Hepatocyte (in vitro differentiated cells): Measurements from ENCODE around the gene MAST4. TPM values are rescaled to one million over a fixed set of nuclear protein-coding genes. Genes with fewer than 3 reads are reported as not detected.
A peak's percentile ranks its signal among the peaks of the same experiment; 100 is the strongest.

ENCODE experiments used
- DNase-seq: peaks from one replicate; pipeline ENCODE4 v3.0.0-alpha.2; 2016; ENCODE audit warnings: low spot score
- H2AFZ ChIP-seq: fragments of 200-600 bp; sonication (generic); 2 replicates; pipeline ENCODE4 v1.6.0; 2016; ENCODE audit warnings: antibody characterized with exemption, mild to moderate bottlenecking
- H3K27ac ChIP-seq: fragments of 200-600 bp; sonication (generic); 2 replicates; pipeline ENCODE4 v1.5.1; 2016; ENCODE audit warnings: mild to moderate bottlenecking
- H3K27me3 ChIP-seq: fragments of 200-600 bp; sonication (generic); 2 replicates; pipeline ENCODE4 v1.6.1; 2016
- H3K36me3 ChIP-seq: fragments of 200-600 bp; sonication (generic); replicated peaks from 2 replicates; pipeline ENCODE4 v1.5.1; 2016; ENCODE audit warnings: low read depth; ENCODE audit not compliant: insufficient read depth
- H3K4me1 ChIP-seq: fragments of 200-600 bp; sonication (generic); 2 replicates; pipeline ENCODE4 v1.5.1; 2016; ENCODE audit warnings: mild to moderate bottlenecking, moderate library complexity; ENCODE audit not compliant: insufficient read depth
- H3K4me2 ChIP-seq: fragments of 200-600 bp; sonication (generic); 2 replicates; pipeline ENCODE4 v1.6.0; 2016
- H3K4me3 ChIP-seq: fragments of 200-600 bp; sonication (generic); 2 replicates; pipeline ENCODE4 v1.5.1; 2016; ENCODE audit warnings: mild to moderate bottlenecking
- H3K79me2 ChIP-seq: fragments of 200-600 bp; sonication (generic); 2 replicates; pipeline ENCODE4 v1.6.0; 2017; ENCODE audit warnings: mild to moderate bottlenecking
- H3K9me2 ChIP-seq: fragments of 200-600 bp; sonication (generic); replicated peaks from 2 replicates; pipeline ENCODE4 v1.6.0; 2017; ENCODE audit warnings: mild to moderate bottlenecking; ENCODE audit not compliant: insufficient read depth
- H3K9me3 ChIP-seq: fragments of 200-600 bp; sonication (generic); 2 replicates; pipeline ENCODE4 v1.5.1; 2016; ENCODE audit warnings: low read depth, mild to moderate bottlenecking
- H4K20me1 ChIP-seq: fragments of 200-600 bp; sonication (generic); 2 replicates; pipeline ENCODE4 v1.6.0; 2016; ENCODE audit warnings: mild to moderate bottlenecking; ENCODE audit not compliant: insufficient read depth, poor library complexity, severe bottlenecking
- EZH2 ChIP-seq: fragments of 200-600 bp; sonication (generic); IDR thresholded peaks from 2 replicates; pipeline ENCODE4 v1.6.1; 2016; ENCODE audit warnings: antibody characterized with exemption, mild to moderate bottlenecking, borderline replicate concordance
- EZH2phosphoT487 ChIP-seq: fragments of 200-600 bp; sonication (generic); IDR thresholded peaks from one replicate; pipeline ENCODE4 v1.6.1; 2018; ENCODE audit warnings: antibody characterized with exemption, mild to moderate bottlenecking, low read depth, moderate library complexity; ENCODE audit not compliant: unreplicated experiment, severe bottlenecking
- WGBS: methylation state at CpG from one replicate; pipeline ENCODE4 v1.1.6; 2016; ENCODE audit warnings: low lambda C conversion rate; ENCODE audit errors: missing lambda C conversion rate; 5-methylcytosine and 5-hydroxymethylcytosine counted together
- polyA plus RNA-seq: library from polyadenylated mRNA; unstranded; fragments of >200 nt; fragmentation: Nextera tagmentation; extraction: Ambion mirVana; gene quantifications from 2 replicates; pipeline ENCODE4 v1.2.1, GENCODE V29; 2016
- total RNA-seq: library from RNA; depleted of rRNA; stranded (reverse); fragments of >200 nt; gene quantifications from 2 replicates; pipeline ENCODE4 v1.2.3, GENCODE V29; 2014
- TF ChIP-seq, protein P1 (sequence below): fragments of 200-600 bp; sonication (generic); IDR thresholded peaks from 2 replicates; pipeline ENCODE4 v1.5.1; 2016; ENCODE audit warnings: antibody characterized with exemption, mild to moderate bottlenecking; ENCODE audit not compliant: poor library complexity

Gene MAST4
- total and polyA plus RNA-seq, 2 experiments from 2014 or later = 11.7 to 13.2 TPM

DNA sequence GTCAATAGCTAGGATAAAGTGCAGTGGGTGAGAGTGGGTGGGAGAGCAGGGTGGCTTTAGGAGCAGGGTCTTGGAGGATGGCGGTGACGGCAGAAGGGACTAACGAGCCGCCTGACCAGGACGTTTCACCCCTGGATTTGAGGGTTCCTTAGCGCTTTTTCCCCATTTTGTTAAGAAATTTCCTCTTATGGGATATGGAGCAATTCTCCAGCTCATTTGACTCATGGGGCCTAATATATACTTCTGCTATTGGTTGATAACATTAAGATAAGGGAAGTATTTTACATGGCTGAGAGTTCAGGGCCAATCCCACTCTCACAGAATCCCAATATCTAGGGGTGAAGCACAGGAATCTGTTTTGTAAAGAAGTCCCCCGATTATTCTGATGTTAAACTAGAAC lies 582.8 kb downstream of the MAST4 start:
- TF ChIP-seq EZH2 = no peak
- TF ChIP-seq EZH2phosphoT487 = no peak
- TF ChIP-seq, protein P1, sequence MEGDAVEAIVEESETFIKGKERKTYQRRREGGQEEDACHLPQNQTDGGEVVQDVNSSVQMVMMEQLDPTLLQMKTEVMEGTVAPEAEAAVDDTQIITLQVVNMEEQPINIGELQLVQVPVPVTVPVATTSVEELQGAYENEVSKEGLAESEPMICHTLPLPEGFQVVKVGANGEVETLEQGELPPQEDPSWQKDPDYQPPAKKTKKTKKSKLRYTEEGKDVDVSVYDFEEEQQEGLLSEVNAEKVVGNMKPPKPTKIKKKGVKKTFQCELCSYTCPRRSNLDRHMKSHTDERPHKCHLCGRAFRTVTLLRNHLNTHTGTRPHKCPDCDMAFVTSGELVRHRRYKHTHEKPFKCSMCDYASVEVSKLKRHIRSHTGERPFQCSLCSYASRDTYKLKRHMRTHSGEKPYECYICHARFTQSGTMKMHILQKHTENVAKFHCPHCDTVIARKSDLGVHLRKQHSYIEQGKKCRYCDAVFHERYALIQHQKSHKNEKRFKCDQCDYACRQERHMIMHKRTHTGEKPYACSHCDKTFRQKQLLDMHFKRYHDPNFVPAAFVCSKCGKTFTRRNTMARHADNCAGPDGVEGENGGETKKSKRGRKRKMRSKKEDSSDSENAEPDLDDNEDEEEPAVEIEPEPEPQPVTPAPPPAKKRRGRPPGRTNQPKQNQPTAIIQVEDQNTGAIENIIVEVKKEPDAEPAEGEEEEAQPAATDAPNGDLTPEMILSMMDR = no peak
- peaks cover 8% of the 10 kb centered on the region for H3K4me1 ChIP-seq
- no peak overlapping the region for H3K4me3 ChIP-seq
- no peaks in the 10 kb centered on the region for H4K20me1 ChIP-seq
- WGBS = 96% methylated on average over 7 of the region's 7 CpGs
- H3K36me3 ChIP-seq = no peaks in the 10 kb centered on the region
- H3K79me2 ChIP-seq = no peaks in the 10 kb centered on the region
- H3K4me2 ChIP-seq = no peak overlapping the region
- no peaks in the 10 kb centered on the region for H3K9me3 ChIP-seq
- no peak overlapping the region for H2AFZ ChIP-seq
- no peak overlapping the region for H3K27ac ChIP-seq
- DNase-seq = no peak
- no peaks in the 10 kb centered on the region for H3K9me2 ChIP-seq
- no peaks in the 10 kb centered on the region for H3K27me3 ChIP-seq

DNA sequence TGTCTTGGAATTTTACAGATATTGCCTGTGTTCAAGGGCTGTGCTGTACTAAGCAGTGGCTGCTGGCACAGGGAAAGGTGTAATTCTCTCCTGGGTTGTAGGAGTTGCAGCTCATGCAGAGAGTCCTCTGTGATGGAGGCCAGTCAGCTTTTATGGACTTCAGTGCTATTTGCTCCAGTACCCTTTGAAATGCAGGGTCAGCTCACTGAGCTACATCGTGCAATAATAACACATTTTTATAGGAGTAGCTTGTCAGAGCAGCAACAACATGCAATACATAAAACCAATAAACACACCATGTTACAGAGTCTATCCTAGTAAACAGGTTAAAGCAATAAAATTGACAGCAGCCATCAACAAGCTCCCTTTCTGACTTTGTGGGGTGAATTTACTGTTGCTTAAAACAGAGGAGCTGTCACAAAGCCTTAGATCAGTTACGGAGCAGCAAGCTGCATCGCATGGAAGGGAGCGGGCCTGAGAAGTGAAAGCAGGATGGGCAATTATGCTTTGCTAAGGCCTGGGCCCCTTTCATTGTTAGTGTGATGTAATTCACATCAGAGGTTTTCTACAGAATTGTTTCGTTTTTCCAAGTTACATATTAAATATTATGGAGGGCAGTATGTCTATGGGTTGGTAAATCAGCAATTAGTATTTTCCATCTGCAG lies 583.6 kb downstream of the MAST4 start:
- Histone ChIP-seq H3K4me3 (no peak overlapping the region), H3K4me1 (peaks cover 8% of the 10 kb centered on the region), H3K9me2 (no peaks in the 10 kb centered on the region), H3K9me3 (no peaks in the 10 kb centered on the region), H3K4me2 (no peak overlapping the region), H2AFZ (no peak overlapping the region), H3K27ac (no peak overlapping the region), H3K27me3 (no peaks in the 10 kb centered on the region), H4K20me1 (no peaks in the 10 kb centered on the region), H3K79me2 (no peaks in the 10 kb centered on the region), H3K36me3 (no peaks in the 10 kb centered on the region)
- 69% methylated on average over 5 of the region's 5 CpGs for WGBS
- DNase-seq = no peak
- TF ChIP-seq, protein P1 = no peak
- TF ChIP-seq EZH2 = no peak
- no peak for TF ChIP-seq EZH2phosphoT487

DNA sequence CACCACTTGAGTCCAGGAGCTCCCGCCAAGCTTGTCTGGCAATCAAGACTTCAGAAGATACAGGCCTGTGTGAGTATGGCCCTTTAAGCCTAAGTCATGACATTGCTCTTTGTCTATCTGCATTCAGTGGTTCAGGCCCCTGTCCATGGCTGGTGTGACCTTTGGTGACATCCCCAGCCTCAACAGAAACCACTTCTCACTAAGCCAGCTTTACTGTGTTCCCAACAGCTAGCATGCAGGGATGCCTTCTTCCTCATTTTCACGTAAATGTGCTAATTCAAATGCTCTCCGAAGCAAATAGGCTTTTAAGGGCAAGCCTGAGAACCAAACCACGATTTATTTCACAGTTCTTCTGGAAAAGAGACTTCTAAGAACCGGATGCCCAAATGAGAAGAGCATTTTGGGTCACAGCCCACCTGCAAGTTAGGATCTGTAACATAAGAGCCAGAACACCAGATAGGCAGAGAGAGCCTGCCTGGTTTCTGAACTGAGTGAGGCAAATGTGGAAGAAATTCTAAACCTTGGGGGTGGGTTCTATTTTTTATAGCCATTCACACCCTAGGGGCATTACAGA lies 585.5 kb downstream of the MAST4 start:
- H3K9me2 ChIP-seq = no peaks in the 10 kb centered on the region
- H3K36me3 ChIP-seq = no peaks in the 10 kb centered on the region
- no peak overlapping the region for H3K4me3 ChIP-seq
- TF ChIP-seq EZH2 (no peak), EZH2phosphoT487 (no peak)
- TF ChIP-seq, protein P1 = no peak
- H3K79me2 ChIP-seq = no peaks in the 10 kb centered on the region
- 65% methylated on average over 5 of the region's 5 CpGs for WGBS
- no peaks in the 10 kb centered on the region for H4K20me1 ChIP-seq
- H3K27ac ChIP-seq = peak overlapping the region; percentile 32
- H2AFZ ChIP-seq = peak overlapping the region; percentile 46
- H3K4me2 ChIP-seq = peak overlapping the region; percentile 39
- no peaks in the 10 kb centered on the region for H3K27me3 ChIP-seq
- H3K9me3 ChIP-seq = no peaks in the 10 kb centered on the region
- no peak for DNase-seq
- H3K4me1 ChIP-seq = peaks cover 8% of the 10 kb centered on the region
